Bronchial epithelial cell (primary cell): ENCODE data around the gene DPP10. TPM values are rescaled to one million over a fixed set of nuclear protein-coding genes. Genes with fewer than 3 reads are reported as not detected.

Source experiments
- DNase-seq: peaks from one replicate; pipeline ENCODE4 v3.0.0-alpha.2; 2010; ENCODE audit warnings: low read depth
- FAIRE-seq: peaks from 2 replicates; lab custom pipeline; 2011; peaks lifted over from hg19 to GRCh38; lab: Jason Lieb, UNC
- H3K27me3 ChIP-seq: 2 replicates; pipeline ENCODE4 v1.5.1; 2011; ENCODE audit warnings: low read length; ENCODE audit not compliant: control insufficient read depth, insufficient read depth
- H3K36me3 ChIP-seq: 2 replicates; pipeline ENCODE4 v1.5.1; 2011; ENCODE audit warnings: low read length; ENCODE audit not compliant: control insufficient read depth, insufficient read depth
- H3K4me3 ChIP-seq: 2 replicates; pipeline ENCODE4 v1.5.1; 2011; ENCODE audit warnings: mild to moderate bottlenecking, low read depth, low read length, control low read depth
- CTCF ChIP-seq: IDR thresholded peaks from 2 replicates; pipeline ENCODE4 v1.5.1; 2011; ENCODE audit warnings: mild to moderate bottlenecking, moderate library complexity, low read length, control low read depth, inconsistent platforms; ENCODE audit not compliant: insufficient read depth, severe bottlenecking
- total RNA-seq: library from RNA; depleted of rRNA; stranded (reverse); fragments of >200 nt; gene quantifications from 2 replicates; pipeline ENCODE4 v1.2.1, GENCODE V29; 2014

Gene DPP10
- total RNA-seq, 1 donor from 2014 or later, result 0.26 TPM

- DNase-seq (no peak), FAIRE-seq (no peak)
- Histone ChIP-seq H3K27me3 (no peaks in the 10 kb centered on the region), H3K36me3 (no peaks in the 10 kb centered on the region), H3K4me3 (no peak overlapping the region)
- no peak for TF ChIP-seq CTCF
Observed at GRCh38 chr2:115292742-115293141, 850.3 kb downstream of the DPP10 start.

GRCh38 chr2:115294999-115295398 lies 852.6 kb downstream of the DPP10 start:
- no peaks in the 10 kb centered on the region for H3K27me3 ChIP-seq
- DNase-seq (no peak), FAIRE-seq (no peak)
- no peak overlapping the region for H3K4me3 ChIP-seq
- TF ChIP-seq CTCF, result no peak
- H3K36me3 ChIP-seq, result no peaks in the 10 kb centered on the region

GRCh38 chr2:115297056-115297455 lies 854.6 kb downstream of the DPP10 start:
- Histone ChIP-seq H3K27me3 (no peaks in the 10 kb centered on the region), H3K36me3 (no peaks in the 10 kb centered on the region), H3K4me3 (no peak overlapping the region)
- no peak for TF ChIP-seq CTCF
- DNase-seq, result no peak
- FAIRE-seq, result no peak

GRCh38 chr2:115299199-115299598 lies 856.8 kb downstream of the DPP10 start:
- H3K4me3 ChIP-seq, result no peak overlapping the region
- no peak for DNase-seq
- H3K36me3 ChIP-seq, result no peaks in the 10 kb centered on the region
- no peak for TF ChIP-seq CTCF
- no peaks in the 10 kb centered on the region for H3K27me3 ChIP-seq
- FAIRE-seq, result no peak

GRCh38 chr2:115305712-115306111 lies 863.3 kb downstream of the DPP10 start:
- no peak for TF ChIP-seq CTCF
- Histone ChIP-seq H3K36me3 (no peaks in the 10 kb centered on the region), H3K4me3 (no peak overlapping the region), H3K27me3 (no peaks in the 10 kb centered on the region)
- no peak for DNase-seq
- FAIRE-seq, result no peak

GRCh38 chr2:115314119-115314518 lies 871.7 kb downstream of the DPP10 start:
- Histone ChIP-seq H3K4me3 (no peak overlapping the region), H3K36me3 (no peaks in the 10 kb centered on the region), H3K27me3 (no peaks in the 10 kb centered on the region)
- TF ChIP-seq CTCF, result no peak
- no peak for FAIRE-seq
- no peak for DNase-seq
